Keratinocyte (primary cell): ENCODE measurements around the gene SPATA33. TPM values are rescaled to one million over a fixed set of nuclear protein-coding genes. Genes with fewer than 3 reads are reported as not detected.

Experiments used
- DNase-seq: peaks from one replicate; pipeline ENCODE4 v3.0.0-alpha.2; 2011; ENCODE audit warnings: low read depth, missing footprints, low spot score
- FAIRE-seq: peaks from 2 replicates; lab custom pipeline; 2011; peaks lifted over from hg19 to GRCh38; lab: Jason Lieb, UNC
- H2AFZ ChIP-seq: 2 replicates; pipeline ENCODE4 v1.6.0; 2012; ENCODE audit warnings: low read length, control low read depth, inconsistent platforms; ENCODE audit not compliant: control insufficient read depth
- H3K27ac ChIP-seq: 2 replicates; pipeline ENCODE4 v1.5.1; 2011; ENCODE audit warnings: low read length; ENCODE audit not compliant: control insufficient read depth, insufficient read depth
- H3K27me3 ChIP-seq: 3 replicates; pipeline ENCODE4 v1.6.0; 2011; ENCODE audit warnings: low read length; ENCODE audit not compliant: control insufficient read depth, insufficient read depth; ENCODE audit errors: extremely low read depth
- H3K36me3 ChIP-seq, 2 experiments: 2 replicates in 1 of 2; 3 replicates in 1 of 2; pipeline ENCODE4 v1.5.1; 2011; ENCODE audit warnings: low read length in 2 of 2, mild to moderate bottlenecking in 1 of 2; ENCODE audit not compliant: control insufficient read depth in 2 of 2, insufficient read depth in 2 of 2; ENCODE audit errors: extremely low read depth in 1 of 2
- H3K4me1 ChIP-seq: 3 replicates; pipeline ENCODE4 v1.5.1; 2011; ENCODE audit warnings: low read length; ENCODE audit not compliant: control insufficient read depth, insufficient read depth; ENCODE audit errors: extremely low read depth
- H3K4me2 ChIP-seq: 3 replicates; pipeline ENCODE4 v1.6.0; 2011; ENCODE audit warnings: low read depth, low read length; ENCODE audit not compliant: control insufficient read depth, insufficient read depth; ENCODE audit errors: extremely low read depth
- H3K4me3 ChIP-seq, 3 experiments: fragments of 200-600 bp in 1 of 3; sonication (generic) in 1 of 3; 2 replicates in 2 of 3; 3 replicates in 1 of 3; pipeline ENCODE4 v1.5.1; 2011 to 2016; ENCODE audit warnings: low read length in 3 of 3, mild to moderate bottlenecking in 3 of 3, control low read depth in 2 of 3, inconsistent platforms in 1 of 3, low read depth in 1 of 3, mixed read lengths in 1 of 3, mixed run types in 1 of 3, moderate library complexity in 1 of 3; ENCODE audit not compliant: control insufficient read depth in 2 of 3, insufficient read depth in 2 of 3; ENCODE audit errors: extremely low read depth in 1 of 3
- H3K79me2 ChIP-seq: 2 replicates; pipeline ENCODE4 v1.6.0; 2012; ENCODE audit warnings: low read length; ENCODE audit not compliant: control insufficient read depth, insufficient read depth
- H3K9ac ChIP-seq: 3 replicates; pipeline ENCODE4 v1.6.0; 2011; ENCODE audit warnings: low read length; ENCODE audit not compliant: control insufficient read depth, insufficient read depth; ENCODE audit errors: extremely low read depth
- H3K9me1 ChIP-seq: 3 replicates; pipeline ENCODE4 v1.6.0; 2011; ENCODE audit warnings: low read length; ENCODE audit not compliant: control insufficient read depth, insufficient read depth; ENCODE audit errors: extremely low read depth
- H3K9me3 ChIP-seq: 2 replicates; pipeline ENCODE4 v1.5.1; 2012; ENCODE audit warnings: low read depth, low read length; ENCODE audit not compliant: control insufficient read depth
- H4K20me1 ChIP-seq: 3 replicates; pipeline ENCODE4 v1.6.0; 2011; ENCODE audit warnings: low read length; ENCODE audit not compliant: control insufficient read depth, insufficient read depth; ENCODE audit errors: extremely low read depth
- EZH2 ChIP-seq: IDR thresholded peaks from one replicate; pipeline ENCODE4 v1.6.1; 2012; ENCODE audit warnings: inconsistent platforms, mild to moderate bottlenecking, low read length, moderate library complexity
- dilution Hi-C: fragments of 300-500 bp; cut with MboI; formaldehyde crosslinking; loops from one replicate; pipeline ENCODE4 v1.7.0; 2020; ENCODE audit warnings: low sequenced_read_pairs; ENCODE audit not compliant: extremely low pct_ligation_motif_present
- polyA plus RNA-seq, 5 experiments: library from polyadenylated mRNA; depleted of rRNA in 3 of 5; stranded (reverse) in 3 of 5; stranded (forward) in 1 of 5; unstranded in 1 of 5; fragments of >200 nt; gene quantifications; 1 replicate in 1 of 5; 2 replicates in 3 of 5; 3 replicates in 1 of 5; pipeline versions ENCODE4 v1.2.1 to v1.2.3, GENCODE V29; 2011 to 2012; ENCODE audit warnings: missing spikeins in 2 of 5, low read depth in 1 of 5, low replicate concordance in 1 of 5
- TF ChIP-seq, protein P1 (sequence below), 3 experiments: IDR thresholded peaks in 1 of 3; conservative IDR thresholded peaks in 1 of 3; optimal IDR thresholded peaks in 1 of 3; 2 replicates in 2 of 3; 3 replicates in 1 of 3; pipeline versions ENCODE3 to v1.5.1; 2011; ENCODE audit warnings: low read length in 3 of 3, mild to moderate bottlenecking in 3 of 3, moderate library complexity in 2 of 3, control low read depth in 1 of 3, inconsistent platforms in 1 of 3; ENCODE audit not compliant: insufficient read depth in 2 of 3; ENCODE audit errors: extremely low read depth in 1 of 3

SPATA33 gene
- polyA plus RNA-seq, 1 donor (not counting 4 experiments of a cell fraction or from before 2014, with no cell fraction given) = 5.3 TPM

DNA sequence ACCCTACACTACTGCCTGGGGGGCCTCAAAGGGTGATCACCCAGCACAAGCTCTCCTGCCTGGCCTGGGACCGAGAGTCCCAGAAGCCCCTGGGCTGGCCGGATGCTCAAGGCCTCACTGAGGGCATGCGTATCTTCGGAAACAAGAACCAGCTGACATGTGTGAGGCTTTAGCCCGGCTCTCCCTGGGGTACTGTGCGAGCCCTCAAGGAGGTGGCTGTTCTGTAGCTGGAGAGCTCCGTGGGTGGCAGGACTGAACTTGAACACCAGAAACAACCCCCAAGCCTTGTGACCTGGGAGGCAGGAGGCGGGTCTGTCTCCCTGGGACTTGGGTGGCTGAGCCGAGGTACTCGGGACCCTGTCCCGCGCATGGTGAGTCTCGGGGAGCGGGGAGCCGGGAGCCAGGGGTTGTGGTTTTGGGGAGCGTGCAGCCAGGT is 37.2 kb upstream of the SPATA33 start:
- Histone ChIP-seq H3K79me2 (no peaks in the 10 kb centered on the region), H3K9me3 (no peaks in the 10 kb centered on the region), H3K4me2 (no peak overlapping the region), H3K4me1 (peaks cover 10% of the 10 kb centered on the region), H4K20me1 (no peaks in the 10 kb centered on the region), H3K36me3 (no peaks in the 10 kb centered on the region), H3K27me3 (peaks cover 43% of the 10 kb centered on the region), H2AFZ (no peak overlapping the region), H3K27ac (no peak overlapping the region), H3K9me1 (no peaks in the 10 kb centered on the region), H3K9ac (no peak overlapping the region), H3K4me3 (no peak overlapping the region)
- DNase-seq (no peak), FAIRE-seq (no peak)
- TF ChIP-seq, protein P1, sequence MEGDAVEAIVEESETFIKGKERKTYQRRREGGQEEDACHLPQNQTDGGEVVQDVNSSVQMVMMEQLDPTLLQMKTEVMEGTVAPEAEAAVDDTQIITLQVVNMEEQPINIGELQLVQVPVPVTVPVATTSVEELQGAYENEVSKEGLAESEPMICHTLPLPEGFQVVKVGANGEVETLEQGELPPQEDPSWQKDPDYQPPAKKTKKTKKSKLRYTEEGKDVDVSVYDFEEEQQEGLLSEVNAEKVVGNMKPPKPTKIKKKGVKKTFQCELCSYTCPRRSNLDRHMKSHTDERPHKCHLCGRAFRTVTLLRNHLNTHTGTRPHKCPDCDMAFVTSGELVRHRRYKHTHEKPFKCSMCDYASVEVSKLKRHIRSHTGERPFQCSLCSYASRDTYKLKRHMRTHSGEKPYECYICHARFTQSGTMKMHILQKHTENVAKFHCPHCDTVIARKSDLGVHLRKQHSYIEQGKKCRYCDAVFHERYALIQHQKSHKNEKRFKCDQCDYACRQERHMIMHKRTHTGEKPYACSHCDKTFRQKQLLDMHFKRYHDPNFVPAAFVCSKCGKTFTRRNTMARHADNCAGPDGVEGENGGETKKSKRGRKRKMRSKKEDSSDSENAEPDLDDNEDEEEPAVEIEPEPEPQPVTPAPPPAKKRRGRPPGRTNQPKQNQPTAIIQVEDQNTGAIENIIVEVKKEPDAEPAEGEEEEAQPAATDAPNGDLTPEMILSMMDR (optimal IDR thresholded peaks at IDR 0.05 in 1 of 3, IDR thresholded peaks at IDR 0.05 in 1 of 3, conservative IDR thresholded peaks at IDR 0.05 in 1 of 3; ENCODE audit: extremely low read depth in 1 of 3, insufficient read depth in 2 of 3, low read length in 3 of 3) = no peak
- no peak for TF ChIP-seq EZH2
- dilution Hi-C loops = no loop called here

DNA sequence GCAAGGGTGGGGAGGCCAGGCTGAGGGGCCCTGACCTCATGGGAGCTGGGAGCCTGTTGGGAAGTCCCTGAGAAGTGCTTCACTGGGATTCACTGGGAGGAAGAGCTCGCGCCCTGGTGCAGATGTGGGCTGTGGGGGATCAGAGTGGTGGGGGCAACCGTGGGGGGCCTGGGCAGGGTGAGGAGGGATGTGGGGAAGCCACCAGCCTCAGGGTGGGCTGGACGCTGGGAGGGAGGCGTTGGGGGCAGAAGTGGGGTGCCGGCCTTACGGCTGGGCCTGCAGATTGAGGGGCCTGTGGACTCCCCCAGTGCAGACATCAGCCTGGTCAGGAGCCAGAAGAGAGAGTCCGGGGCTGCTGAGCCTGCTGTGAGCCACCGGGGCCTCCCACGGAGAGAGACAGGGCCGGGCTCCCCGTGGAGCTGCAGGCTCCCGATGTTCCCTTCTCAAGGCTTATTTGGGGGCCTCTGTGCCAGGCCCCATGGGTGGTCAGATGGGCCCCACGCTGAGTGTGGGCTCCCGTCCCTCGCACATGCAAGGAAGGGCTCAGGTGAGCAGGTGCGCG is 36.4 kb upstream of the SPATA33 start:
- no peaks in the 10 kb centered on the region for H3K36me3 ChIP-seq
- dilution Hi-C loops = no loop called here

More for the DNA sequence above, 36.4 kb upstream of the SPATA33 start:
- no peak for TF ChIP-seq EZH2
- TF ChIP-seq, protein P1 (optimal IDR thresholded peaks at IDR 0.05 in 1 of 3, IDR thresholded peaks at IDR 0.05 in 1 of 3, conservative IDR thresholded peaks at IDR 0.05 in 1 of 3; ENCODE audit: extremely low read depth in 1 of 3, insufficient read depth in 2 of 3, low read length in 3 of 3) = no peak
- Histone ChIP-seq H4K20me1 (no peaks in the 10 kb centered on the region), H3K9ac (no peak overlapping the region), H3K4me1 (peaks cover 10% of the 10 kb centered on the region), H3K27me3 (peaks cover 47% of the 10 kb centered on the region), H3K9me3 (no peaks in the 10 kb centered on the region), H2AFZ (no peak overlapping the region), H3K9me1 (no peaks in the 10 kb centered on the region), H3K4me2 (no peak overlapping the region), H3K4me3 (no peak overlapping the region), H3K27ac (no peak overlapping the region), H3K79me2 (no peaks in the 10 kb centered on the region)
- DNase-seq (no peak), FAIRE-seq (no peak)
